ENCODE measurements around the gene RRM1.

- no peak for TF ChIP-seq SNAPC5 (CRISPR knock-in tag; IDR thresholded peaks at IDR 0.05)
- no peak for TF ChIP-seq CTCF (IDR thresholded peaks at IDR 0.05 in 2 of 3, conservative IDR thresholded peaks at IDR 0.05 in 1 of 3; ENCODE audit: insufficient read depth in 2 of 3, low read depth in 1 of 3, low read length in 3 of 3)
- no peak for TF ChIP-seq TCF7L2 (IDR thresholded peaks at IDR 0.05; ENCODE audit: low read depth, low read length)
- no peak for TF ChIP-seq MXI1 (IDR thresholded peaks at IDR 0.05; ENCODE audit: low read depth, low read length)
- TF ChIP-seq NRF1 (conservative IDR thresholded peaks at IDR 0.05 in 1 of 2, IDR thresholded peaks at IDR 0.05 in 1 of 2), result no peak
- TF ChIP-seq TEAD4 (IDR thresholded peaks at IDR 0.05; ENCODE audit: low read length), result no peak
- TF ChIP-seq TEAD4 (CRISPR knock-in tag; IDR thresholded peaks at IDR 0.05; ENCODE audit: borderline replicate concordance), result no peak
Measured at GRCh38 chr11:4071325-4071724, 23.3 kb upstream of the RRM1 start.
